Gastrocnemius medialis (tissue), 4 donors: Measurements from ENCODE around the gene SIK3.

Source experiments
- POLR2A ChIP-seq, 2 donors: fragments of 450-650 bp; IDR thresholded peaks; one replicate each; pipeline ENCODE4 v1.6.1; 2017; ENCODE audit warnings: antibody characterized with exemption in 2 of 2, mild to moderate bottlenecking in 2 of 2, moderate library complexity in 2 of 2
- TF ChIP-seq, protein P1 (sequence below), 5 experiments: fragments of 450-650 bp in 3 of 5; fragments of 200-600 bp in 2 of 5; sonication (generic) in 2 of 5; IDR thresholded peaks in 4 of 5; conservative IDR thresholded peaks in 1 of 5; 1 replicate in 4 of 5; 2 replicates in 1 of 5; pipeline ENCODE4 v1.5.1; 2016 to 2019; ENCODE audit warnings: antibody characterized with exemption in 5 of 5, mild to moderate bottlenecking in 3 of 5, moderate library complexity in 3 of 5

DNA sequence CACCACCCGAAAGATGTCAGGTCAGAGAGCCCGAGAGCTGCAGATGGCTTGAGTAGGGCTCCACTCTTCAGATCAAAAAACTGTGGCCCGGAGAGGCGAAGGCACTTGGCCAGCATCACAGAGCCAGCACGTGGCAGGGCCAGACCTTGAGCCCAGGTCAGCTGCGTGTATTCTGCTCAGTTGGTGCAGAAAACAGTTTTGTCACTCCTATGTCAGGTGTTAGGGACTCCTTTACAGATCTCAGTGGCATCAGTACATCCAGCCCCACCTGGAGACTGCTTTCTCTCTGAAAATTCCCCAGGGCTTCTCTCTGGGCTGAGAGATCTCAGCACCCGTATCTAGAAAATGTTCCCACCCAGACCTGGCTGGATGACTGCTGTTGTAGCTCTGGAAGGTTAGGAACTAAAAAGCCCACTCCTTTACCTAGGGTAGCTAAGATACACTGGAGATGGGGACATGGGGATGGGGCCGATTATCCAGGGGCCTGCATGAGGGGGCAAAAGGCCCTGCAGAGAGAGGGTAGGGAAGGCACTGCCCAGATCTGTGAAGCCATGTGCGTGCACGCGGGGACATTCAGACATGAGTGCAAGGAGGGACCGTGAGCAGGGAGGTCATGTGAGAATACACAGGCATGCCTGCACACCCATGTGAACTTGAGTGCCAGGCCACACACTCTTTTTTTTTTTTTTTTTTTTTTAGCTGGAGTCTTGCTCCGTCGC, 264.3 kb downstream of the SIK3 start:
- TF ChIP-seq POLR2A (IDR thresholded peaks at IDR 0.05) = no peak
- TF ChIP-seq, protein P1, sequence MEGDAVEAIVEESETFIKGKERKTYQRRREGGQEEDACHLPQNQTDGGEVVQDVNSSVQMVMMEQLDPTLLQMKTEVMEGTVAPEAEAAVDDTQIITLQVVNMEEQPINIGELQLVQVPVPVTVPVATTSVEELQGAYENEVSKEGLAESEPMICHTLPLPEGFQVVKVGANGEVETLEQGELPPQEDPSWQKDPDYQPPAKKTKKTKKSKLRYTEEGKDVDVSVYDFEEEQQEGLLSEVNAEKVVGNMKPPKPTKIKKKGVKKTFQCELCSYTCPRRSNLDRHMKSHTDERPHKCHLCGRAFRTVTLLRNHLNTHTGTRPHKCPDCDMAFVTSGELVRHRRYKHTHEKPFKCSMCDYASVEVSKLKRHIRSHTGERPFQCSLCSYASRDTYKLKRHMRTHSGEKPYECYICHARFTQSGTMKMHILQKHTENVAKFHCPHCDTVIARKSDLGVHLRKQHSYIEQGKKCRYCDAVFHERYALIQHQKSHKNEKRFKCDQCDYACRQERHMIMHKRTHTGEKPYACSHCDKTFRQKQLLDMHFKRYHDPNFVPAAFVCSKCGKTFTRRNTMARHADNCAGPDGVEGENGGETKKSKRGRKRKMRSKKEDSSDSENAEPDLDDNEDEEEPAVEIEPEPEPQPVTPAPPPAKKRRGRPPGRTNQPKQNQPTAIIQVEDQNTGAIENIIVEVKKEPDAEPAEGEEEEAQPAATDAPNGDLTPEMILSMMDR (IDR thresholded peaks at IDR 0.05 in 4 of 5, conservative IDR thresholded peaks at IDR 0.05 in 1 of 5) = no peak
